Measurements from ENCODE around the gene KRTAP10-10.

KRTAP10-10 gene

DNA sequence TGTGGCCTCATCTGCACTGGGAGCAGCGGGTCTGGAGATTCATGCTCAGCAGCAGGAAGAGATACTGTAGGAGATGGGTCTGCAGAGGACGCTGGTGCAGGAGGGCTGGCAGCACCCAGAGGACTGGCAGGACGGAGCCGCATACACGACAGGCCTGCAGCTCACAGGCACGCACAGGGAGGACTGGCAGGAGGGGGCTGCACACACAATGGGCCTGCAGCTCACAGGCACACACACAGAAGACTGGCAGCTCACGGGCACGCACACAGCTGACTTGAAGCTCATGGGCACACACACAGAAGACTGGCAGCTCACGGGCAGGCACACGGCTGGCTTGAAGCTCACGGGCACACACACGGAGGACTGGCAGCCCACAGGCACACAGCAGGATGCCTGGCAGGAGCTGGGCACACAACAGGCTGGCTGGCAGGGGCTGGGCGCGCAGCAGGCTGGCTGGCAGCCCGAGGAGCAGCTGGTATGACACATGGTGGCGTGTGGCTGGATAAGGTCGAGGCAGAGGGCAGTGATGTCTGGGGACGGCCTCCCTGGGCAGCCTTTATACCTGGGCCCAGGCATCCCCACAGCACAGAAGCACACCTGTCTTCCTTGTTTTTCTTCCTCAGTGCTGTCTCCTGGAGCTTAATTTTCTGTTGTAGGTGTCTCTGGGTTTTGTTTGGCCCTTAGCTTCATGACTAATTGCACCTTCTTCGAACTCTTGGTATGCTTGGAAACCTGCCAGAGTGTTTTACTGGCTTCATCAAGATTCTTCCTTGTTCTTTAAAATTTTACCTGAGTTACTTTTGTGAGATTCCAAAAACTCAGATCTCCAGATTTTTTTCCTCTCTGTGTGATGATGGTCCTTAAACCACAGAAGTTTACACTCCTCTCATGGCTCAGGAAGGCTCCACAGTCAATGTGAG lies 29.5 kb downstream of the KRTAP10-10 start, which contains the start of gene KRTAP12-2:
KRTAP12-2 (minus strand) TSS at position 527 of the 920 bp plus-strand sequence; CDS start at position 486, 41 bp downstream.
- DNase-seq (ENCODE audit: low read depth in 1 of 2, low spot score in 1 of 2) = no peak
- H3K27ac ChIP-seq (replicated peaks) = no peak within 1 kb of the TSS
- H3K4me3 ChIP-seq (replicated peaks; ENCODE audit: insufficient read depth, low read length) = no peak within 1 kb of the TSS
- H3K27me3 ChIP-seq (ENCODE audit: insufficient read depth, poor library complexity, severe bottlenecking) = no peaks in the 10 kb centered on the region
- TF ChIP-seq GABPA (IDR thresholded peaks at IDR 0.05; ENCODE audit: low read depth) = no peak
- TF ChIP-seq SPI1 (IDR thresholded peaks at IDR 0.05; ENCODE audit: borderline replicate concordance, low read depth) = no peak
- TF ChIP-seq POLR2AphosphoS5 (IDR thresholded peaks at IDR 0.05; ENCODE audit: low read depth) = no peak
- TF ChIP-seq, protein P1, sequence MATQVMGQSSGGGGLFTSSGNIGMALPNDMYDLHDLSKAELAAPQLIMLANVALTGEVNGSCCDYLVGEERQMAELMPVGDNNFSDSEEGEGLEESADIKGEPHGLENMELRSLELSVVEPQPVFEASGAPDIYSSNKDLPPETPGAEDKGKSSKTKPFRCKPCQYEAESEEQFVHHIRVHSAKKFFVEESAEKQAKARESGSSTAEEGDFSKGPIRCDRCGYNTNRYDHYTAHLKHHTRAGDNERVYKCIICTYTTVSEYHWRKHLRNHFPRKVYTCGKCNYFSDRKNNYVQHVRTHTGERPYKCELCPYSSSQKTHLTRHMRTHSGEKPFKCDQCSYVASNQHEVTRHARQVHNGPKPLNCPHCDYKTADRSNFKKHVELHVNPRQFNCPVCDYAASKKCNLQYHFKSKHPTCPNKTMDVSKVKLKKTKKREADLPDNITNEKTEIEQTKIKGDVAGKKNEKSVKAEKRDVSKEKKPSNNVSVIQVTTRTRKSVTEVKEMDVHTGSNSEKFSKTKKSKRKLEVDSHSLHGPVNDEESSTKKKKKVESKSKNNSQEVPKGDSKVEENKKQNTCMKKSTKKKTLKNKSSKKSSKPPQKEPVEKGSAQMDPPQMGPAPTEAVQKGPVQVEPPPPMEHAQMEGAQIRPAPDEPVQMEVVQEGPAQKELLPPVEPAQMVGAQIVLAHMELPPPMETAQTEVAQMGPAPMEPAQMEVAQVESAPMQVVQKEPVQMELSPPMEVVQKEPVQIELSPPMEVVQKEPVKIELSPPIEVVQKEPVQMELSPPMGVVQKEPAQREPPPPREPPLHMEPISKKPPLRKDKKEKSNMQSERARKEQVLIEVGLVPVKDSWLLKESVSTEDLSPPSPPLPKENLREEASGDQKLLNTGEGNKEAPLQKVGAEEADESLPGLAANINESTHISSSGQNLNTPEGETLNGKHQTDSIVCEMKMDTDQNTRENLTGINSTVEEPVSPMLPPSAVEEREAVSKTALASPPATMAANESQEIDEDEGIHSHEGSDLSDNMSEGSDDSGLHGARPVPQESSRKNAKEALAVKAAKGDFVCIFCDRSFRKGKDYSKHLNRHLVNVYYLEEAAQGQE (IDR thresholded peaks at IDR 0.05; ENCODE audit: insufficient replicate concordance, low read depth) = no peak
- TF ChIP-seq, protein P2, sequence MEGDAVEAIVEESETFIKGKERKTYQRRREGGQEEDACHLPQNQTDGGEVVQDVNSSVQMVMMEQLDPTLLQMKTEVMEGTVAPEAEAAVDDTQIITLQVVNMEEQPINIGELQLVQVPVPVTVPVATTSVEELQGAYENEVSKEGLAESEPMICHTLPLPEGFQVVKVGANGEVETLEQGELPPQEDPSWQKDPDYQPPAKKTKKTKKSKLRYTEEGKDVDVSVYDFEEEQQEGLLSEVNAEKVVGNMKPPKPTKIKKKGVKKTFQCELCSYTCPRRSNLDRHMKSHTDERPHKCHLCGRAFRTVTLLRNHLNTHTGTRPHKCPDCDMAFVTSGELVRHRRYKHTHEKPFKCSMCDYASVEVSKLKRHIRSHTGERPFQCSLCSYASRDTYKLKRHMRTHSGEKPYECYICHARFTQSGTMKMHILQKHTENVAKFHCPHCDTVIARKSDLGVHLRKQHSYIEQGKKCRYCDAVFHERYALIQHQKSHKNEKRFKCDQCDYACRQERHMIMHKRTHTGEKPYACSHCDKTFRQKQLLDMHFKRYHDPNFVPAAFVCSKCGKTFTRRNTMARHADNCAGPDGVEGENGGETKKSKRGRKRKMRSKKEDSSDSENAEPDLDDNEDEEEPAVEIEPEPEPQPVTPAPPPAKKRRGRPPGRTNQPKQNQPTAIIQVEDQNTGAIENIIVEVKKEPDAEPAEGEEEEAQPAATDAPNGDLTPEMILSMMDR (IDR thresholded peaks at IDR 0.05; ENCODE audit: insufficient read depth, low read length) = no peak

DNA sequence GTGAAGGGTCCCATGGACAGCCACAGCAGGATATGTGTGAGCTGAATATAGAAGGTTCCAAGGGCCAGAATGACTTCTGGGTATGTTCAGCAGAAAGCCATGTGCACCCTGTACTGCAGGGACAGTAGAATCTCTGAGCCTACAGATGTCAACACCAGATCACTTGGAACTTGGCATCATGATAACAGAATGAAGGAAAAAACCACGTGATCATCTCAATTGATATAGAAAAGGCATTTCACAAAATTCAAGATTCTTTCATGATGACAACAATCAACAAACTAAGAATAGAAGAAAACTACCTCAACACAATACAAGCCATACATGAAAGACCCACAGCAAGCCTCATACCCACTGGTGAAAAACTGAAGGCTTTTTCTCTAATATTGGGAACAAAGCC lies 30.5 kb downstream of the KRTAP10-10 start:
- H3K27me3 ChIP-seq (ENCODE audit: insufficient read depth, poor library complexity, severe bottlenecking) = no peaks in the 10 kb centered on the region
- DNase-seq (ENCODE audit: low read depth in 1 of 2, low spot score in 1 of 2) = no peak
- no peak overlapping the region for H3K4me3 ChIP-seq (replicated peaks; ENCODE audit: insufficient read depth, low read length)
- TF ChIP-seq, protein P2 (IDR thresholded peaks at IDR 0.05; ENCODE audit: insufficient read depth, low read length) = no peak
- TF ChIP-seq POLR2AphosphoS5 (IDR thresholded peaks at IDR 0.05; ENCODE audit: low read depth) (no peak), SPI1 (IDR thresholded peaks at IDR 0.05; ENCODE audit: borderline replicate concordance, low read depth) (no peak), GABPA (IDR thresholded peaks at IDR 0.05; ENCODE audit: low read depth) (no peak)
- TF ChIP-seq, protein P1 (IDR thresholded peaks at IDR 0.05; ENCODE audit: insufficient replicate concordance, low read depth) = no peak
- H3K27ac ChIP-seq (replicated peaks) = no peak overlapping the region

DNA sequence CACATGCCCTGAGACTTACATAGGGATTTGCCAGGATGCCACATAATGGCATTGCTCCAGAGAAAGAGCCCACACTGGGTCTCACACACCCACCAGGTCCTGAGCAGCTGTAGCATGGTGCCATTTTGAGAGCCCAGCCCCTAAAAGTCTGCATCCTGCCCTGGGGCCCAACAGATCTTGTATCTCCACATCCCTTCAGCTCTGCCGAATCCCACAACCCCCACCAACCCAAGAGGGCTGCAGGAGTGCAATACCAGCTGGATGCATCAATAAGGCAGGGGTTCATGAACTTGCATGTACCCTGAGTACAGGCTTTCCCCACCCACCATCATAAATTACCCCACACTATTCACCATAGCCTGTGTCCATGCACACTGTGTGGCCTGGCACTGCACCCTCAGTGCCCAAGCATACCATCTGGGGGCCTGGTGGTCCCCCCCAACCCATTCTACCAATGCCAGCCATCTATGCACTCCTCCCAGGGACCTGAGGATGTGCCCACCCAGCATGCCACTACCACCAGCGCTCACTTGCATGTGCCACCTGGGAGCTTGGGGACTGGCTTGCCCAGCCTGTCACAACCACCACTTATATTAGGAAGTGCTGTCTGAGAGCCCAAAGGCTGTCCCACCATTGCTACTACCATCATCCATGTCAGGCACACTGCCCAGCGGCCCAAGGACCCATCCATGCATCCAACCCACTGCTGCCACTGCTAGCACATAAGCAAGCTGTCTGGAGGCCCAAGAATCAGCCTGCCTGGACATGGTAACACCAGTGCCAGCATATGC lies 33.7 kb downstream of the KRTAP10-10 start:
- H3K4me3 ChIP-seq (replicated peaks; ENCODE audit: insufficient read depth, low read length) = no peak overlapping the region
- TF ChIP-seq, protein P2 (IDR thresholded peaks at IDR 0.05; ENCODE audit: insufficient read depth, low read length) = no peak
- TF ChIP-seq SPI1 (IDR thresholded peaks at IDR 0.05; ENCODE audit: borderline replicate concordance, low read depth) = no peak
- no peak for TF ChIP-seq POLR2AphosphoS5 (IDR thresholded peaks at IDR 0.05; ENCODE audit: low read depth)
- TF ChIP-seq, protein P1 (IDR thresholded peaks at IDR 0.05; ENCODE audit: insufficient replicate concordance, low read depth) = no peak
- no peak for TF ChIP-seq GABPA (IDR thresholded peaks at IDR 0.05; ENCODE audit: low read depth)
- peaks cover 2% of the 10 kb centered on the region for H3K27me3 ChIP-seq (ENCODE audit: insufficient read depth, poor library complexity, severe bottlenecking)
- H3K27ac ChIP-seq (replicated peaks) = no peak overlapping the region
- DNase-seq (ENCODE audit: low read depth in 1 of 2, low spot score in 1 of 2) = no peak
